Regular cardiac myocyte (primary cell): ENCODE results near the gene EPC2. TPM values are rescaled to one million over a fixed set of nuclear protein-coding genes. Genes with fewer than 3 reads are reported as not detected.

Experiments used
- total RNA-seq: library from RNA; depleted of rRNA; stranded (reverse); fragments of >200 nt; gene quantifications from 2 replicates; pipeline ENCODE4 v1.2.3, GENCODE V29; 2014

Gene EPC2
- 11.8 and 14.0 TPM in 2 replicates for total RNA-seq

GRCh38 chr2:148643998-148644882 is at the start of gene EPC2:
EPC2 (plus strand) TSS chr2:148644751; CDS start chr2:148645018, 267 bp downstream.

Other genes with a start within 250 kb of the EPC2 start
- 0.28 and 0.38 TPM in 2 replicates for gene KIF5C, start 230.5 kb downstream of the EPC2 start, total RNA-seq